IPS-NIHi11 (cell line): ENCODE measurements around the gene MORC2.

Experiments used
- DNase-seq: peaks from one replicate; pipeline ENCODE4 v3.0.0; 2012; ENCODE audit warnings: mixed read lengths, low spot score

Gene MORC2

DNA sequence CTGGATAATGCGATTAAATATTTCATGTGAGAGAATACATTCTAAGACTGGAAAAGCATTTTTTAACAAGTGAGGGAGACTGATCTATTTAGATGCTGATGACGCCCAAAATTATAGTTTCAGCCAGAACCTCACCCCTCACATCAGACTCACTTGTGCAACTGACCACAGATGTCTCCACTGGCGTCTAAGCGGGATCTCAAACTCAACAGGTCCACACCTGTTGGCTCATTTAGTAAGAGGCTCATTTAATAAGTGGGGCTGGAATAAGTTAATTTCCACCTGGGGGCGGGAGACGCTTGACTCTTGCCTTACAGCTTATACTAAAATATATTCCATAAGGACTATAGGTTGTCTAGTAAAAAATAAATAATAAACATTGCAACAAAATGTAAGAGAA lies 47.5 kb downstream of the MORC2 start:
- DNase-seq: no peak

GRCh38 chr22:30920407-30920806 lies 48.2 kb downstream of the MORC2 start:
- peak; percentile 87 for DNase-seq

DNA sequence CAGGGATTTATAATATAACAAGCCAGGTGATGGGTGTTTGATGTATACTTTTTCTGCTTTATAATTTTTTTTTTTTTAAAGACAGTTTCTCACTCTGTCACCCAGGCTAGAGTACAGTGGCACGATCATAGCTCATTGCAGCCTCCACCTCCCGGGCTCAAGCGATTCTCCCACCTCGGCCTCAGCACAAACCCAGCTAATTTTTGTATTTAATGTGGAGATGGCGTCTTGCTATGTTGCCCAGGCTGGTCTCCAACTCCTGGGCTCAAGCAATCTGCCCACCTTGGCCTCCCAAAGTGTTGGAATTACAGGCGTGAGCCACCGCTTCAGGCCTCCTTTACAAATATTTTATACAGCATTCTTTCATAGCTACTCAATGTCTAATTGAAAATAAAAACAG lies 48.6 kb downstream of the MORC2 start:
- no peak for DNase-seq

DNA sequence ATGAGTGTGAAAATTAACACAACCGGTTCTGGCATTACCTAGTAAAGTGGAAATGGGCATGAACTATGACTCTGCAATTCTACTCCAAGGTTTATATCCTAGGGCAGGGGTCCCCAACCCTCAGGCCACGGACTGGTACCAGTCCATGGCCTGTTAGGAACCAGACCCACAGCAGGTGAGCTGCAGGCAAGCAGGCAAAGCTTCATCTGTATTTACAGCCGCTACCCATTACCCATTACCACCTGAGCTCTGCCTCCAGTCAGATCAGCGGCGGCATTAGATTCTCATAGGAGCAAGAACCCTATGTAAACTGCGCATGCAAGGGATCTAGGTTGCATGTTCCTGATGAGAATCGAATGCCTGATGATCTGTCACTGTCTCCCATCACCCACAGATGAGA lies 49.8 kb downstream of the MORC2 start:
- DNase-seq: no peak

- no peak for DNase-seq
Observed at GRCh38 chr22:30910358-30910757, 58.2 kb downstream of the MORC2 start.

DNA sequence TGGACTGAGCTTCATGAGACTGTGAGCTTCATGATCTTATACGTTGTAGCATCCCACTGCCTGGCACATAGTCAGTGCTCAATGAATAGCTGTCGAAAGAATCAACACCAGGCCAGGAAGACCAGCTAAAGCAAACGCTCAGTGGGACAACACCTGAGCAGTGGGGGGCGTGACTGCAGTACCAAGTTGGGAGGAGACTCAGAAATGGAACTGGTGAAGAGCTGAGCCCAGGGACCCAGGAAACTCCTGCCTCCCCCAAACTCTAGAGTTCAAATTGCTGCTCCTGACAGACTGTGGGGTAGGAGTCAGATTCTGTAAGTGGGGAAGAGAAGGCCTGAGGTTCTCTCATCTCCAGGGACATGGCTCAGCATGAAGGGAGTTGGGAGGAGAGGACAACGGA lies 59.3 kb downstream of the MORC2 start:
- DNase-seq: no peak

GRCh38 chr22:30908051-30908461 lies 60.5 kb downstream of the MORC2 start:
- no peak for DNase-seq

GRCh38 chr22:30906946-30907345 lies 61.6 kb downstream of the MORC2 start:
- no peak for DNase-seq

GRCh38 chr22:30906411-30906810 lies 62.2 kb downstream of the MORC2 start:
- DNase-seq: no peak

DNA sequence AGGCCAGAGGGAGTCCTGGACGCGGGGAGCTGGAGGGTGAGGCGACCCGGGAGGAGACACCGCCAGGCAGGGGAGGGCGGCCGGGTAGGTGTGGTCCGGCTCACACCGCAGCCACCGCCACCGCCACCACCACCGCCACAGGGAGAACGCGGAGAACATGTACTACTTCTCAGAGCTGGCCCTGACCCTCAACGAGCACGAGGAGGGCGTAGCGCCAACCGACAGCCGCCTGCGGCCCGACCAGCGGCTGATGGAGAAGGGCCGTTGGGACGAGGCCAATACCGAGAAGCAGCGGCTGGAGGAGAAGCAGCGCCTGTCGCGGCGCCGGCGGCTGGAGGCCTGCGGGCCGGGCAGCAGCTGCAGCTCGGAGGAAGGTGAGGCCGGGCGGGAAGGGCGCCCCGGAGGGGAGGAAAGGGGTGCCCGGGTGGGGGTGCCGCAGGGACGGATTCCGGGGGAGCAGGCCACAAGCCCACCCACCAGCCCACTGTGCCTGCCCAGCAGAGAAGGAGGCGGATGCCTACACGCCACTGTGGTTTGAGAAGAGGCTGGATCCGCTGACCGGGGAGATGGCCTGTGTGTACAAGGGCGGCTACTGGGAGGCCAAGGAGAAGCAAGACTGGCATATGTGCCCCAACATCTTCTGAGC lies 62.8 kb downstream of the MORC2 start:
- DNase-seq: no peak

GRCh38 chr22:30903876-30904460 lies 64.6 kb downstream of the MORC2 start:
- DNase-seq: no peak

GRCh38 chr22:30902496-30903357 lies 65.8 kb downstream of the MORC2 start:
- no peak for DNase-seq

DNA sequence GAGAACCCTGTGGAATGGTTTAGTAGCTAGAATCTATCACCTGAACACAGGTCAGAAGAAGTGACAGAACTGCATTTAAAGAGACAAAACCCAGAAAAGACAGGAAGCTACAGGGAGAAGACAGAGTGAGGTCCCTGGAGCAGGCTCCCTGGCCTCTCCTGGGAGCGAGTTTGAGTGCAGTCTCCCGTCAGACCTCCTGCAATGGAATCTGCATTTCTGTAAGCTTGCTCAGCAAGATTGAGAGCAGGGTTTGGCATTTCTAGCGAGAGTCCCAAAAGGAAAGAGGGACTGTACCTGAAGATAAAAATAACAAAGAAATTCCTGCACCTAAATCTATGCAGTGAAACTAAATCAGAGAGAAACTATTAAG lies 74.2 kb downstream of the MORC2 start:
- peak; percentile 31 for DNase-seq

GRCh38 chr22:30893434-30894370 lies 74.9 kb downstream of the MORC2 start:
- DNase-seq: no peak

GRCh38 chr22:30892731-30893221 lies 75.8 kb downstream of the MORC2 start:
- no peak for DNase-seq

- DNase-seq: no peak
Observed at GRCh38 chr22:30892286-30892685, 76.3 kb downstream of the MORC2 start.

DNA sequence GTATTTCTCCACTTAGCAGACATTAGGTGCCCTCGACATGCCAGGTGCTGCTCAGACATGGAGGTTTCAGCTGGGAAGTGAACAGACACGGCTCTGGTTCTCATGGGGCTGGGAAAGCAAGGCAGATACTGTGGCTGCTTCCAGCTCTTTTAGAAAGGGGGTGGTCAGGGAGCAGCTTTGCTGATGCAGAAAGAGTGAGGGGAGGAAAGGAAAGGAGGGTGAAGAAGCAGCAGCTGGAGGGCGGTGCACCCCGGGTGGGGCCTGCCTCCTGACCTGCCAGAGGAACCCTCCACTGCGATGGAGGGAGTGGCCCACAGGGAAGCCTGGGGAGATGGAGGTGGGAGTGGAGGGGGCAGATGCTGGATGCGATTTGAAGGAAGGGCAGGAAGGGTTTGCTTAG lies 76.8 kb downstream of the MORC2 start:
- no peak for DNase-seq

- no peak for DNase-seq
Observed at GRCh38 chr22:30891443-30891755, 77.2 kb downstream of the MORC2 start.

GRCh38 chr22:30890686-30891442 lies 77.7 kb downstream of the MORC2 start:
- peak; percentile 89 for DNase-seq

- DNase-seq: peak; percentile 3
Observed at GRCh38 chr22:30889996-30890480, 78.5 kb downstream of the MORC2 start.
